ENCODE results near the gene PCNX2. TPM values are rescaled to one million over a fixed set of nuclear protein-coding genes. Genes with fewer than 3 reads are reported as not detected.

The PCNX2 gene
- total and polyA plus RNA-seq, 2 donors (not counting 1 experiment from before 2014, with no cell fraction given): 17.6 to 34.7 TPM

DNA sequence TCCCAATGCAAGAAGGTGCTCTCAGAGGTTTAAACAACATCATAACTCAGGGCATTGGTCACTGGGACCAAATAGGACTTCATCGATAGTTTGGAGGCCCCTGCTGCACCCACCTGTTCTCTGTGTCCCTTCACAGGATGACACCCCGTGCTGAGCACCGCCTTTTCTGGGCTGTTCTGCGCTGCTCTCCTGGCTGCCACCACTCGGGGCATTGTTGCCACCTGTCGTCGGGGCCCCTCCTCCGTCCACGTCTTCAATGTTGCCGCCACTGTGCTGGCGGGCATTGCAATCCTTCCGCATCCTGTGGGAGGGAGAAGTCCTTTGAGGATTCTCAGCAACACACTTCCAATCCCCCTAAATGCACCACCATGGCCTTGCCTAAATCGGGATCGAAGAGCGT lies 297.4 kb downstream of the PCNX2 start:
- ChIA-PET CTCF (no interaction called here), POLR2A (no interaction called here)
- no peaks in the 10 kb centered on the region for H3K79me2 ChIP-seq (ENCODE audit: control insufficient read depth, insufficient read depth, low read length)
- no peak overlapping the region for H2AFZ ChIP-seq (ENCODE audit: insufficient read depth, low read depth, low read length, poor library complexity, severe bottlenecking)
- TF ChIP-seq, protein P1, sequence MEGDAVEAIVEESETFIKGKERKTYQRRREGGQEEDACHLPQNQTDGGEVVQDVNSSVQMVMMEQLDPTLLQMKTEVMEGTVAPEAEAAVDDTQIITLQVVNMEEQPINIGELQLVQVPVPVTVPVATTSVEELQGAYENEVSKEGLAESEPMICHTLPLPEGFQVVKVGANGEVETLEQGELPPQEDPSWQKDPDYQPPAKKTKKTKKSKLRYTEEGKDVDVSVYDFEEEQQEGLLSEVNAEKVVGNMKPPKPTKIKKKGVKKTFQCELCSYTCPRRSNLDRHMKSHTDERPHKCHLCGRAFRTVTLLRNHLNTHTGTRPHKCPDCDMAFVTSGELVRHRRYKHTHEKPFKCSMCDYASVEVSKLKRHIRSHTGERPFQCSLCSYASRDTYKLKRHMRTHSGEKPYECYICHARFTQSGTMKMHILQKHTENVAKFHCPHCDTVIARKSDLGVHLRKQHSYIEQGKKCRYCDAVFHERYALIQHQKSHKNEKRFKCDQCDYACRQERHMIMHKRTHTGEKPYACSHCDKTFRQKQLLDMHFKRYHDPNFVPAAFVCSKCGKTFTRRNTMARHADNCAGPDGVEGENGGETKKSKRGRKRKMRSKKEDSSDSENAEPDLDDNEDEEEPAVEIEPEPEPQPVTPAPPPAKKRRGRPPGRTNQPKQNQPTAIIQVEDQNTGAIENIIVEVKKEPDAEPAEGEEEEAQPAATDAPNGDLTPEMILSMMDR (IDR thresholded peaks at IDR 0.05): no peak
- TF ChIP-seq EZH2 (IDR thresholded peaks at IDR 0.05; ENCODE audit: borderline replicate concordance, insufficient read depth, low read depth, low read length, poor library complexity, severe bottlenecking): no peak
- no peaks in the 10 kb centered on the region for H4K20me1 ChIP-seq (ENCODE audit: control insufficient read depth, insufficient read depth, low read length, poor library complexity, severe bottlenecking)
- no peak for DNase-seq
- peaks cover 0 to 20% of the 10 kb centered on the region in 2 experiments for H3K36me3 ChIP-seq (replicated peaks in 1 of 2; ENCODE audit: control extremely low read depth in 1 of 2, control insufficient read depth in 1 of 2, extremely low read depth in 1 of 2, insufficient read depth in 2 of 2, low read length in 1 of 2)
- Mint-ChIP-seq H3K4me1 (no peaks in the 10 kb centered on the region), H3K27me3 (no peaks in the 10 kb centered on the region), H3K9me3 (ENCODE audit: insufficient read depth) (peaks cover 8% of the 10 kb centered on the region), H3K4me3 (no peak overlapping the region), H3K27ac (no peak overlapping the region)
- H3K4me1 ChIP-seq (ENCODE audit: control insufficient read depth in 2 of 2, insufficient read depth in 2 of 2, low read length in 2 of 2): no peaks in the 10 kb centered on the region
- no peak overlapping the region for H3K27ac ChIP-seq (ENCODE audit: low read length in 2 of 2)
- H3K4me3 ChIP-seq (ENCODE audit: control extremely low read depth in 1 of 5, extremely low read depth in 1 of 5, insufficient read depth in 1 of 5, low read depth in 2 of 5, low read length in 4 of 5): no peak overlapping the region
- no peak overlapping the region for H3K9ac ChIP-seq (ENCODE audit: low read length)
- H3K4me2 ChIP-seq (replicated peaks; ENCODE audit: low read depth, low read length, poor library complexity, severe bottlenecking): no peak overlapping the region
- ATAC-seq (ENCODE audit: low read depth): no peak
- 100% methylated on average over 4 of the region's 15 CpGs for WGBS (ENCODE audit: insufficient coverage)
- H3K27me3 ChIP-seq (replicated peaks in 1 of 4; ENCODE audit: control extremely low read depth in 1 of 4, control insufficient read depth in 3 of 4, insufficient read depth in 4 of 4, low read length in 3 of 4): no peaks in the 10 kb centered on the region
- H3K9me3 ChIP-seq (ENCODE audit: control extremely low read depth in 1 of 3, control insufficient read depth in 2 of 3, insufficient read depth in 1 of 3, low read length in 2 of 3): peaks cover 0 to 14% (median 8%) of the 10 kb centered on the region in 3 donors
- intact Hi-C loops (cut with micrococcal nuclease): no loop called here

DNA sequence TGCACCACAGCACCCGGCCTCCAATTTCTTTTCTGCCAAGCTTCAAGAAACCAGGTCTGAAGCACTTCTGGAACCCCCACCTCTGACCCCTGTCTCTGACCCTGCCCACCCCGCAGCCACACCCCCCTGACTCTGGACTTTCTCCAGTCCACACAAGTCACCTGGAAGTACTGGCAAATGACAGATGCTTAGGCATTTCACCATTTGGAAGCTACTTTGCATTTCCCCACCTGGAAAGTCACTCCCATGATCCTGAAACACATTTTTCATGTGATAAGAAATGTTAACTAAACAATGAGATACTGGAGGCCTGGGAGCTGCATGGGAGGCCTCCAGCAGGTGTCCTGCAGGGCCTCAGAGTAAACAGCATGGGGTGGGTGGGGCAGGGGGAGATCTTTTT lies 299.4 kb downstream of the PCNX2 start:
- Histone ChIP-seq H4K20me1 (ENCODE audit: control insufficient read depth, insufficient read depth, low read length, poor library complexity, severe bottlenecking) (no peaks in the 10 kb centered on the region), H3K9me3 (ENCODE audit: control extremely low read depth in 1 of 3, control insufficient read depth in 2 of 3, insufficient read depth in 1 of 3, low read length in 2 of 3) (peaks cover 0 to 14% (median 8%) of the 10 kb centered on the region in 3 donors), H3K36me3 (replicated peaks in 1 of 2; ENCODE audit: control extremely low read depth in 1 of 2, control insufficient read depth in 1 of 2, extremely low read depth in 1 of 2, insufficient read depth in 2 of 2, low read length in 1 of 2) (peaks cover 0 to 20% of the 10 kb centered on the region in 2 experiments), H3K27ac (ENCODE audit: low read length in 2 of 2) (no peak overlapping the region), H3K27me3 (replicated peaks in 1 of 4; ENCODE audit: control extremely low read depth in 1 of 4, control insufficient read depth in 3 of 4, insufficient read depth in 4 of 4, low read length in 3 of 4) (no peaks in the 10 kb centered on the region), H3K4me1 (ENCODE audit: control insufficient read depth in 2 of 2, insufficient read depth in 2 of 2, low read length in 2 of 2) (no peaks in the 10 kb centered on the region), H2AFZ (ENCODE audit: insufficient read depth, low read depth, low read length, poor library complexity, severe bottlenecking) (no peak overlapping the region), H3K9ac (ENCODE audit: low read length) (no peak overlapping the region), H3K4me3 (ENCODE audit: control extremely low read depth in 1 of 5, extremely low read depth in 1 of 5, insufficient read depth in 1 of 5, low read depth in 2 of 5, low read length in 4 of 5) (no peak overlapping the region), H3K79me2 (ENCODE audit: control insufficient read depth, insufficient read depth, low read length) (no peaks in the 10 kb centered on the region), H3K4me2 (replicated peaks; ENCODE audit: low read depth, low read length, poor library complexity, severe bottlenecking) (no peak overlapping the region)
- ChIA-PET POLR2A (no interaction called here), CTCF (no interaction called here)
- TF ChIP-seq EZH2 (IDR thresholded peaks at IDR 0.05; ENCODE audit: borderline replicate concordance, insufficient read depth, low read depth, low read length, poor library complexity, severe bottlenecking): no peak
- TF ChIP-seq, protein P1 (IDR thresholded peaks at IDR 0.05): no peak
- no peaks in the 10 kb centered on the region for H3K27me3 Mint-ChIP-seq
- peaks cover 11% of the 10 kb centered on the region for H3K9me3 Mint-ChIP-seq (ENCODE audit: insufficient read depth)
- ATAC-seq (ENCODE audit: low read depth) (no peak), DNase-seq (no peak)
- H3K4me1 Mint-ChIP-seq: no peaks in the 10 kb centered on the region
- whole genome bisulfite sequencing (ENCODE audit: insufficient coverage): 100% methylated on average over 2 of the region's 2 CpGs
- no peak overlapping the region for H3K4me3 Mint-ChIP-seq
- H3K27ac Mint-ChIP-seq: no peak overlapping the region
- intact Hi-C loops (cut with micrococcal nuclease): no loop called here

All from B cell (primary cell).